Endodermal cell (in vitro differentiated cells): ENCODE data around the gene RXRA. TPM values are rescaled to one million over a fixed set of nuclear protein-coding genes. Genes with fewer than 3 reads are reported as not detected.

Experiments
- DNase-seq: peaks from one replicate; pipeline ENCODE4 v3.0.0-alpha.2; 2017
- H3K27ac ChIP-seq: 2 replicates; pipeline ENCODE4 v1.5.1; 2013; ENCODE audit warnings: mild to moderate bottlenecking, low read depth, low read length, moderate library complexity
- H3K27me3 ChIP-seq: 2 replicates; pipeline ENCODE4 v1.6.1; 2013; ENCODE audit warnings: mild to moderate bottlenecking, low read length, moderate library complexity; ENCODE audit not compliant: insufficient read depth, control insufficient read depth, poor library complexity, severe bottlenecking
- H3K36me3 ChIP-seq: 2 replicates; pipeline ENCODE4 v1.7.0; 2013; ENCODE audit warnings: mild to moderate bottlenecking, low read length, moderate library complexity; ENCODE audit not compliant: control insufficient read depth, insufficient read depth
- H3K4me1 ChIP-seq: one replicate; pipeline ENCODE4 v1.7.0; 2013; ENCODE audit warnings: low read length; ENCODE audit not compliant: control insufficient read depth, insufficient read depth
- H3K4me3 ChIP-seq: 2 replicates; pipeline ENCODE4 v1.5.1; 2013; ENCODE audit warnings: mild to moderate bottlenecking, low read length, moderate library complexity
- H3K9ac ChIP-seq: 2 replicates; pipeline ENCODE4 v1.6.1; 2013; ENCODE audit warnings: mild to moderate bottlenecking, low read length, moderate library complexity; ENCODE audit not compliant: poor library complexity, severe bottlenecking; ENCODE audit errors: extremely low read depth
- H3K9me3 ChIP-seq: 2 replicates; pipeline ENCODE4 v1.6.1; 2013; ENCODE audit warnings: mild to moderate bottlenecking, low read length, moderate library complexity; ENCODE audit not compliant: control insufficient read depth
- H3K27ac Mint-ChIP-seq: 2 replicates; pipeline ENCODE4 v1.8.0; 2020; ENCODE audit warnings: mixed read lengths
- H3K27me3 Mint-ChIP-seq: 2 replicates; pipeline ENCODE4 v1.8.0; 2021; ENCODE audit warnings: mild to moderate bottlenecking, mixed read lengths; ENCODE audit not compliant: insufficient read depth
- H3K36me3 Mint-ChIP-seq: 2 replicates; pipeline ENCODE4 v1.8.0; 2020; ENCODE audit warnings: low read depth, mixed read lengths
- H3K4me1 Mint-ChIP-seq: 2 replicates; pipeline ENCODE4 v1.8.0; 2020; ENCODE audit warnings: mixed read lengths
- H3K4me3 Mint-ChIP-seq: 2 replicates; pipeline ENCODE4 v1.8.0; 2020; ENCODE audit warnings: mild to moderate bottlenecking, moderate library complexity, mixed read lengths
- H3K9me3 Mint-ChIP-seq: 2 replicates; pipeline ENCODE4 v1.8.0; 2020; ENCODE audit warnings: mild to moderate bottlenecking, mixed read lengths
- CTCF ChIP-seq: fragments of 200-600 bp; sonication (generic); conservative IDR thresholded peaks from 2 replicates; pipeline ENCODE4 v1.5.0; 2021; ENCODE audit warnings: antibody characterized with exemption, mild to moderate bottlenecking
- WGBS, 2 experiments: methylation state at CpG; one replicate each; pipeline versions ENCODE4 v1.1.5 to v1.1.7; 2013; ENCODE audit warnings: missing lambda C conversion rate in 2 of 2, mixed read lengths in 1 of 2; ENCODE audit not compliant: insufficient coverage in 1 of 2, insufficient read length in 1 of 2; 5-methylcytosine and 5-hydroxymethylcytosine counted together
- microRNA-seq: library from miRNA; unstranded; fragments of <30 nt; microRNA quantifications from one replicate; pipeline ENCODE4 v1.2.0, GENCODE V29; 2020; ENCODE audit warnings: borderline microRNAs expressed
- total RNA-seq, 2 donors: library from RNA; stranded (reverse); fragmentation: NEBNext Ultra II Directional in 1 of 2; extraction: Animal tissue kit (Norgen Biotek cat#: 25700) in 1 of 2; gene quantifications; 2 replicates in 1 of 2; 3 replicates in 1 of 2; pipeline ENCODE4 v1.2.1, GENCODE V29; 2021

The RXRA gene
- total RNA-seq, 2 donors from 2014 or later: 58.3 to 70.6 TPM

GRCh38 chr9:134486596-134486995 lies 160.3 kb downstream of the RXRA start:
- no peak overlapping the region for H3K9ac ChIP-seq
- Mint-ChIP-seq H3K9me3 (no peaks in the 10 kb centered on the region), H3K27ac (no peak overlapping the region), H3K4me1 (no peaks in the 10 kb centered on the region), H3K27me3 (no peaks in the 10 kb centered on the region), H3K36me3 (no peaks in the 10 kb centered on the region), H3K4me3 (no peak overlapping the region)
- no peak overlapping the region for H3K27ac ChIP-seq
- WGBS, 2 experiments: 93 to 96% methylated on average over 10 to 16 of the region's 16 CpGs
- H3K4me1 ChIP-seq: no peaks in the 10 kb centered on the region
- no peak for TF ChIP-seq CTCF
- DNase-seq: no peak
- no peaks in the 10 kb centered on the region for H3K9me3 ChIP-seq
- H3K36me3 ChIP-seq: no peaks in the 10 kb centered on the region
- H3K4me3 ChIP-seq: no peak overlapping the region
- H3K27me3 ChIP-seq: no peaks in the 10 kb centered on the region

Small RNAs within 50 kb of the gene (microRNA-seq; reads per million reads assigned to microRNA genes)
- not detected for gene MIR4669

Other genes starting within 250 kb of the RXRA start
- 10 to 100 TPM; 53.8 to 57.2 TPM for gene WDR5, start 190.4 kb upstream of the RXRA start, total RNA-seq
- gene RNU6ATAC, start 161.9 kb upstream of the RXRA start, total RNA-seq: 100 to 1,000 TPM; 115 to 156 TPM